Measurements from ENCODE around the gene BRSK1.

DNA sequence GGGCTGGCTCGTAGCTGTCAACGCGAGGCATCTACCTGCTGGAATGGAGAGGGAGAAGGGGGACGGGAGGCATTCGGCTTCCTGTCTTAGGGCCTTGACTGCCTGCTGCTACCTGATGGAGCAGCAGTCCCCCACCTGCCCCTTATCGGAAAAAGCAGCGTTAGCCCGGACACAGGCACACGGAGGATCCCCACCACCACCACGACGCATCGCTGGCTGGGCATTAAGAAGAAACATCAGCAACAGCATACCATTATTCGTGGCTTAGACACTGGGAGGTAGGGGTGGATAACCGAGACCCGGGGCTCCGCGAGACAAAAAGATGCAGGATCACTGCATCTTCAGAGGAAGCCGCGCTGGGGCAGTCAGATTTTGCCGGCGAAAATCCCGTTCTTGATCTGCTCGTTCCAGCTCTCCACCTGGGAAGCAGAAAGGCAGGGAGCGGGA lies 69.6 kb downstream of the BRSK1 start:
- TF ChIP-seq ZNF709 (CRISPR knock-in tag; IDR thresholded peaks at IDR 0.05), result no peak
- no peak for TF ChIP-seq DR1 (CRISPR knock-in tag; IDR thresholded peaks at IDR 0.05)
- TF ChIP-seq, protein P1, sequence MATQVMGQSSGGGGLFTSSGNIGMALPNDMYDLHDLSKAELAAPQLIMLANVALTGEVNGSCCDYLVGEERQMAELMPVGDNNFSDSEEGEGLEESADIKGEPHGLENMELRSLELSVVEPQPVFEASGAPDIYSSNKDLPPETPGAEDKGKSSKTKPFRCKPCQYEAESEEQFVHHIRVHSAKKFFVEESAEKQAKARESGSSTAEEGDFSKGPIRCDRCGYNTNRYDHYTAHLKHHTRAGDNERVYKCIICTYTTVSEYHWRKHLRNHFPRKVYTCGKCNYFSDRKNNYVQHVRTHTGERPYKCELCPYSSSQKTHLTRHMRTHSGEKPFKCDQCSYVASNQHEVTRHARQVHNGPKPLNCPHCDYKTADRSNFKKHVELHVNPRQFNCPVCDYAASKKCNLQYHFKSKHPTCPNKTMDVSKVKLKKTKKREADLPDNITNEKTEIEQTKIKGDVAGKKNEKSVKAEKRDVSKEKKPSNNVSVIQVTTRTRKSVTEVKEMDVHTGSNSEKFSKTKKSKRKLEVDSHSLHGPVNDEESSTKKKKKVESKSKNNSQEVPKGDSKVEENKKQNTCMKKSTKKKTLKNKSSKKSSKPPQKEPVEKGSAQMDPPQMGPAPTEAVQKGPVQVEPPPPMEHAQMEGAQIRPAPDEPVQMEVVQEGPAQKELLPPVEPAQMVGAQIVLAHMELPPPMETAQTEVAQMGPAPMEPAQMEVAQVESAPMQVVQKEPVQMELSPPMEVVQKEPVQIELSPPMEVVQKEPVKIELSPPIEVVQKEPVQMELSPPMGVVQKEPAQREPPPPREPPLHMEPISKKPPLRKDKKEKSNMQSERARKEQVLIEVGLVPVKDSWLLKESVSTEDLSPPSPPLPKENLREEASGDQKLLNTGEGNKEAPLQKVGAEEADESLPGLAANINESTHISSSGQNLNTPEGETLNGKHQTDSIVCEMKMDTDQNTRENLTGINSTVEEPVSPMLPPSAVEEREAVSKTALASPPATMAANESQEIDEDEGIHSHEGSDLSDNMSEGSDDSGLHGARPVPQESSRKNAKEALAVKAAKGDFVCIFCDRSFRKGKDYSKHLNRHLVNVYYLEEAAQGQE (IDR thresholded peaks at IDR 0.05; ENCODE audit: borderline replicate concordance in 1 of 2, low read depth in 1 of 2, low read length in 2 of 2), result no peak
- TF ChIP-seq ELF3 (CRISPR knock-in tag; IDR thresholded peaks at IDR 0.05), result no peak
